GM12874 (cell line): ENCODE results near the gene MGMT.

ENCODE experiments used
- CTCF ChIP-seq: IDR thresholded peaks from 2 replicates; pipeline ENCODE4 v1.5.1; 2011; ENCODE audit warnings: low read depth, mild to moderate bottlenecking, control low read depth, low read length, moderate library complexity; ENCODE audit not compliant: insufficient read depth

The MGMT gene

GRCh38 chr10:129531969-129532660 is 65.1 kb downstream of the MGMT start:
- TF ChIP-seq CTCF = no peak

- no peak for TF ChIP-seq CTCF
These were observed 65.8 kb downstream of the MGMT start for GRCh38 chr10:129532838-129533237.

- no peak for TF ChIP-seq CTCF
These were observed 66.2 kb downstream of the MGMT start for GRCh38 chr10:129533281-129533680.

- TF ChIP-seq CTCF = no peak
These were observed 67.8 kb downstream of the MGMT start for GRCh38 chr10:129534826-129535225.

GRCh38 chr10:129536336-129536735 is 69.3 kb downstream of the MGMT start:
- TF ChIP-seq CTCF = no peak

- no peak for TF ChIP-seq CTCF
These were observed 70.1 kb downstream of the MGMT start for GRCh38 chr10:129537151-129537550.

- TF ChIP-seq CTCF = no peak
These were observed 71.2 kb downstream of the MGMT start for GRCh38 chr10:129538236-129538635.
